DOHH2 (cell line): Measurements from ENCODE around the gene MPZL2.

Source experiments
- H3F3A ChIP-seq: fragments of 200-600 bp; sonication (generic), shearing (Covaris generic); 2 replicates; pipeline ENCODE4 v1.6.0; 2016; ENCODE audit warnings: antibody characterized with exemption, mild to moderate bottlenecking; ENCODE audit not compliant: control insufficient read depth, insufficient read depth
- H3K27ac ChIP-seq: fragments of 200-600 bp; sonication (generic); 2 replicates; pipeline ENCODE4 v1.5.1; 2014; ENCODE audit warnings: low read depth, mild to moderate bottlenecking, low read length, moderate library complexity
- H3K27me3 ChIP-seq: fragments of 200-600 bp; sonication (generic); 2 replicates; pipeline ENCODE4 v1.6.1; 2014; ENCODE audit warnings: mild to moderate bottlenecking, low read length, mixed read lengths; ENCODE audit not compliant: control insufficient read depth
- H3K36me3 ChIP-seq: fragments of 200-600 bp; sonication (generic); 2 replicates; pipeline ENCODE4 v1.6.1; 2014; ENCODE audit warnings: mild to moderate bottlenecking, low read length, moderate library complexity, mixed read lengths; ENCODE audit not compliant: control insufficient read depth
- H3K4me1 ChIP-seq: fragments of 200-600 bp; sonication (generic); 2 replicates; pipeline ENCODE4 v1.6.1; 2014; ENCODE audit warnings: mild to moderate bottlenecking, low read length, mixed read lengths; ENCODE audit not compliant: control insufficient read depth
- H3K4me2 ChIP-seq: fragments of 200-600 bp; sonication (generic); 2 replicates; pipeline ENCODE4 v1.6.0; 2014; ENCODE audit warnings: mild to moderate bottlenecking, low read length, moderate library complexity
- H3K4me3 ChIP-seq: fragments of 200-600 bp; sonication (generic); 2 replicates; pipeline ENCODE4 v1.5.1; 2014; ENCODE audit warnings: mild to moderate bottlenecking, low read length, mixed read lengths
- H3K79me2 ChIP-seq: fragments of 200-600 bp; sonication (generic); 2 replicates; pipeline ENCODE4 v1.6.1; 2014; ENCODE audit warnings: mild to moderate bottlenecking, low read length, mixed read lengths; ENCODE audit not compliant: control insufficient read depth
- H3K9me2 ChIP-seq: fragments of 200-600 bp; sonication (generic); replicated peaks from 2 replicates; pipeline ENCODE4 v1.6.1; 2014; ENCODE audit warnings: mild to moderate bottlenecking, low read length, mixed read lengths; ENCODE audit not compliant: control insufficient read depth
- H3K9me3 ChIP-seq: fragments of 200-600 bp; sonication (generic); 2 replicates; pipeline ENCODE4 v1.6.1; 2014; ENCODE audit warnings: antibody characterized with exemption, low read length, mixed read lengths; ENCODE audit not compliant: control insufficient read depth, insufficient read depth
- H4K20me1 ChIP-seq: fragments of 200-600 bp; sonication (generic); 2 replicates; pipeline ENCODE4 v1.6.0; 2014; ENCODE audit warnings: low read depth, mild to moderate bottlenecking, antibody characterized with exemption, low read length, moderate library complexity; ENCODE audit not compliant: control insufficient read depth, insufficient read depth
- CTCF ChIP-seq: fragments of 200-600 bp; sonication (generic); IDR thresholded peaks from one replicate; pipeline ENCODE4 v1.5.1; 2014; ENCODE audit warnings: antibody characterized with exemption, mild to moderate bottlenecking, low read depth, low read length; ENCODE audit not compliant: poor library complexity, severe bottlenecking
- EZH2phosphoT487 ChIP-seq: fragments of 200-600 bp; sonication (generic); IDR thresholded peaks from 2 replicates; pipeline ENCODE4 v1.6.1; 2017; ENCODE audit warnings: borderline replicate concordance, mild to moderate bottlenecking, antibody characterized with exemption, low read length, moderate library complexity, mixed read lengths

The MPZL2 gene

GRCh38 chr11:118251858-118252652, 12.0 kb downstream of the MPZL2 start, which contains the start of gene MPZL3:
Gene MPZL3 (minus strand): TSS chr11:118252365. CDS start chr11:118252294, 71 bp downstream.
- Histone ChIP-seq H3K4me3 (peak within 1 kb of the TSS; percentile 81), H3K4me2 (peak within 1 kb of the TSS; percentile 76), H3F3A (peaks cover 15% of the 10 kb centered on the region; the same call in 1 of the 2 replicates), H3K4me1 (peaks cover 15% of the 10 kb centered on the region), H3K79me2 (peaks cover 17% of the 10 kb centered on the region), H3K27me3 (no peaks in the 10 kb centered on the region), H4K20me1 (no peaks in the 10 kb centered on the region), H3K9me3 (no peaks in the 10 kb centered on the region), H3K36me3 (no peaks in the 10 kb centered on the region), H3K27ac (peak within 1 kb of the TSS; percentile 48), H3K9me2 (no peaks in the 10 kb centered on the region)
- no peak for TF ChIP-seq CTCF
- TF ChIP-seq EZH2phosphoT487, result no peak

GRCh38 chr11:118247041-118247440, 17.1 kb downstream of the MPZL2 start:
- Histone ChIP-seq H3K4me1 (peaks cover 17% of the 10 kb centered on the region), H3K27ac (no peak overlapping the region), H3F3A (no peaks in the 10 kb centered on the region), H3K27me3 (no peaks in the 10 kb centered on the region), H4K20me1 (no peaks in the 10 kb centered on the region), H3K4me2 (no peak overlapping the region), H3K9me2 (no peaks in the 10 kb centered on the region), H3K4me3 (no peak overlapping the region), H3K79me2 (peaks cover 13% of the 10 kb centered on the region), H3K9me3 (no peaks in the 10 kb centered on the region), H3K36me3 (no peaks in the 10 kb centered on the region)
- TF ChIP-seq CTCF (no peak), EZH2phosphoT487 (no peak)

- Histone ChIP-seq H3K4me2 (no peak overlapping the region; the same call in 1 of the 2 replicates), H3K9me3 (no peaks in the 10 kb centered on the region), H3K4me1 (peaks cover 23% of the 10 kb centered on the region), H3K79me2 (peaks cover 7% of the 10 kb centered on the region), H3K9me2 (no peaks in the 10 kb centered on the region), H3F3A (no peaks in the 10 kb centered on the region), H4K20me1 (no peaks in the 10 kb centered on the region), H3K36me3 (no peaks in the 10 kb centered on the region), H3K27me3 (no peaks in the 10 kb centered on the region), H3K4me3 (no peak overlapping the region), H3K27ac (no peak overlapping the region)
- TF ChIP-seq EZH2phosphoT487, result no peak
Measured at GRCh38 chr11:118245936-118246562, 18.0 kb downstream of the MPZL2 start.
